GM12878 (cell line): ENCODE data around the gene GDAP1L1. TPM values are rescaled to one million over a fixed set of nuclear protein-coding genes. Genes with fewer than 3 reads are reported as not detected.

Source experiments
- CUX1 ChIP-seq: IDR thresholded peaks from 2 replicates; pipeline ENCODE4 v1.6.1; 2012; ENCODE audit warnings: improper control_type of control experiment, low read depth, low read length; ENCODE audit not compliant: insufficient replicate concordance
- EED ChIP-seq: sonication (generic); IDR thresholded peaks from 2 replicates; pipeline ENCODE4 v1.6.1; 2016; ENCODE audit warnings: antibody characterized with exemption, low read depth
- IKZF2 ChIP-seq, 2 experiments: fragments of 450-650 bp; IDR thresholded peaks; 2 replicates each; pipeline ENCODE4 v1.6.1; 2017; ENCODE audit warnings: mild to moderate bottlenecking in 2 of 2, moderate library complexity in 2 of 2
- JUNB ChIP-seq: IDR thresholded peaks from 2 replicates; pipeline ENCODE4 v1.6.1; 2016; ENCODE audit warnings: antibody characterized with exemption, mild to moderate bottlenecking
- MAX ChIP-seq: IDR thresholded peaks from 2 replicates; pipeline ENCODE4 v1.6.1; 2012; ENCODE audit warnings: low read depth, low read length, improper control_type of control experiment
- MEF2A ChIP-seq: IDR thresholded peaks from 2 replicates; pipeline ENCODE4 v1.6.1; 2011; ENCODE audit warnings: low read depth, mild to moderate bottlenecking, low read length, moderate library complexity; ENCODE audit not compliant: insufficient read depth
- PAX8 ChIP-seq: fragments of 450-650 bp; IDR thresholded peaks from 2 replicates; pipeline ENCODE4 v1.6.1; 2017; ENCODE audit warnings: mild to moderate bottlenecking, moderate library complexity
- RBBP5 ChIP-seq: fragments of 200-600 bp; sonication (generic); conservative IDR thresholded peaks from 2 replicates; pipeline ENCODE4 v1.6.1; 2016
- RUNX3 ChIP-seq: IDR thresholded peaks from 2 replicates; pipeline ENCODE4 v1.6.1; 2012; ENCODE audit warnings: low read length, inconsistent platforms
- SREBF2 ChIP-seq: IDR thresholded peaks from 2 replicates; pipeline ENCODE4 v1.6.1; 2012; ENCODE audit warnings: mild to moderate bottlenecking, low read length
- SUPT20H ChIP-seq: IDR thresholded peaks from 2 replicates; pipeline ENCODE4 v1.6.1; 2011; ENCODE audit warnings: low read depth, mild to moderate bottlenecking, low read length, moderate library complexity, borderline replicate concordance; ENCODE audit not compliant: control insufficient read depth
- ZBED1 ChIP-seq: IDR thresholded peaks from 2 replicates; pipeline ENCODE4 v1.6.1; 2016; ENCODE audit warnings: borderline replicate concordance
- ZNF687 ChIP-seq: fragments of 450-650 bp; IDR thresholded peaks from 2 replicates; pipeline ENCODE4 v1.6.1; 2017; ENCODE audit warnings: mild to moderate bottlenecking, moderate library complexity
- ZSCAN29 ChIP-seq: fragments of 450-650 bp; IDR thresholded peaks from 2 replicates; pipeline ENCODE4 v1.6.1; 2017; ENCODE audit warnings: mild to moderate bottlenecking, moderate library complexity
- ZZZ3 ChIP-seq: IDR thresholded peaks from 2 replicates; pipeline ENCODE4 v1.6.1; 2011; ENCODE audit warnings: low read depth; ENCODE audit not compliant: control insufficient read depth, insufficient read length
- polyA plus RNA-seq, 11 experiments: library from polyadenylated mRNA; depleted of rRNA in 4 of 11; unstranded in 6 of 11; stranded (reverse) in 5 of 11; fragments of >200 nt; fragmentation: Nextera tagmentation in 4 of 11; fragmentation: Illumina TruSeq in 1 of 11; extraction: Ambion mirVana in 4 of 11; extraction: Trizol in 1 of 11; gene quantifications; 1 replicate in 1 of 11; 2 replicates in 10 of 11; pipeline versions ENCODE4 v1.2.1 to v1.2.3, GENCODE V29; 2011 to 2016; ENCODE audit warnings: inconsistent platforms in 2 of 11, missing spikeins in 2 of 11, low read depth in 1 of 11
- total RNA-seq, 4 experiments: library from RNA; depleted of rRNA in 3 of 4; stranded (reverse); fragments of >200 nt in 3 of 4; fragmentation: Illumina TruSeq in 1 of 4; extraction: Trizol in 1 of 4; gene quantifications; 2 replicates each; pipeline versions ENCODE4 v1.2.1 to v1.2.3, GENCODE V29; 2013 to 2021
- TF ChIP-seq, protein P1 (sequence below): fragments of 450-650 bp; IDR thresholded peaks from 2 replicates; pipeline ENCODE4 v1.6.1; 2017; ENCODE audit warnings: mild to moderate bottlenecking, moderate library complexity
- TF ChIP-seq, protein P2 (sequence below): IDR thresholded peaks from 2 replicates; pipeline ENCODE4 v1.6.1; 2012; ENCODE audit warnings: low read depth, low read length, improper control_type of control experiment

GDAP1L1 gene
- total and polyA plus RNA-seq, 10 of the 15 experiments (the other 5 are each of a cell fraction or from before 2014, with no cell fraction given): 0.08 to 0.38 TPM; not detected in 8

DNA sequence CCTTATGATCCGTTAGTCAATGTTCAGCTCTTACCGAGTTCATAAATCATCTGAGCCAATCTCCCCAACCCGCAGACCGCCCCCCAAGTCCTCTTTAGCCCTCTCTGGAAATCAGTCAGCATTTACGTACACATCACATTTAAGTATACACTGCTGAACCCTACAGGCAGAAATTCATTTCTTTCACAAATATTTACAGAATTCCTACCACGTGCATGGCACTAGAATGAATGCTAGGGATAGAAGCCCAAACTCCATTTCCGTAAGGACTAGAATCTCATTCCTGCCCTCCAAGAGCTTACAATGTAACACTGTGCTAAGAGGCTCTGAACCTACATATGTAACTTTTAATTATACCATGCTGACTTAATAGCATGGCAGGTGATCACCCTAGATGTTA lies 38.3 kb upstream of the GDAP1L1 start (continued):
- TF ChIP-seq SUPT20H (no peak), RBBP5 (no peak), ZSCAN29 (no peak), ZNF687 (no peak), MEF2A (no peak), PAX8 (no peak), JUNB (peak; percentile 79), CUX1 (no peak), IKZF2 (IDR thresholded peaks at IDR 0.05) (peak in 1 of 2 experiments; percentile 21; a peak in 1 of 4 replicates), ZZZ3 (no peak), MAX (no peak), ZBED1 (no peak), RUNX3 (peak; percentile 42; the same call in 1 of the 2 replicates), EED (no peak), SREBF2 (no peak)
- TF ChIP-seq, protein P1, sequence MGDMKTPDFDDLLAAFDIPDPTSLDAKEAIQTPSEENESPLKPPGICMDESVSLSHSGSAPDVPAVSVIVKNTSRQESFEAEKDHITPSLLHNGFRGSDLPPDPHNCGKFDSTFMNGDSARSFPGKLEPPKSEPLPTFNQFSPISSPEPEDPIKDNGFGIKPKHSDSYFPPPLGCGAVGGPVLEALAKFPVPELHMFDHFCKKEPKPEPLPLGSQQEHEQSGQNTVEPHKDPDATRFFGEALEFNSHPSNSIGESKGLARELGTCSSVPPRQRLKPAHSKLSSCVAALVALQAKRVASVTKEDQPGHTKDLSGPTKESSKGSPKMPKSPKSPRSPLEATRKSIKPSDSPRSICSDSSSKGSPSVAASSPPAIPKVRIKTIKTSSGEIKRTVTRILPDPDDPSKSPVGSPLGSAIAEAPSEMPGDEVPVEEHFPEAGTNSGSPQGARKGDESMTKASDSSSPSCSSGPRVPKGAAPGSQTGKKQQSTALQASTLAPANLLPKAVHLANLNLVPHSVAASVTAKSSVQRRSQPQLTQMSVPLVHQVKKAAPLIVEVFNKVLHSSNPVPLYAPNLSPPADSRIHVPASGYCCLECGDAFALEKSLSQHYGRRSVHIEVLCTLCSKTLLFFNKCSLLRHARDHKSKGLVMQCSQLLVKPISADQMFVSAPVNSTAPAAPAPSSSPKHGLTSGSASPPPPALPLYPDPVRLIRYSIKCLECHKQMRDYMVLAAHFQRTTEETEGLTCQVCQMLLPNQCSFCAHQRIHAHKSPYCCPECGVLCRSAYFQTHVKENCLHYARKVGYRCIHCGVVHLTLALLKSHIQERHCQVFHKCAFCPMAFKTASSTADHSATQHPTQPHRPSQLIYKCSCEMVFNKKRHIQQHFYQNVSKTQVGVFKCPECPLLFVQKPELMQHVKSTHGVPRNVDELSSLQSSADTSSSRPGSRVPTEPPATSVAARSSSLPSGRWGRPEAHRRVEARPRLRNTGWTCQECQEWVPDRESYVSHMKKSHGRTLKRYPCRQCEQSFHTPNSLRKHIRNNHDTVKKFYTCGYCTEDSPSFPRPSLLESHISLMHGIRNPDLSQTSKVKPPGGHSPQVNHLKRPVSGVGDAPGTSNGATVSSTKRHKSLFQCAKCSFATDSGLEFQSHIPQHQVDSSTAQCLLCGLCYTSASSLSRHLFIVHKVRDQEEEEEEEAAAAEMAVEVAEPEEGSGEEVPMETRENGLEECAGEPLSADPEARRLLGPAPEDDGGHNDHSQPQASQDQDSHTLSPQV: no peak
- TF ChIP-seq, protein P2, sequence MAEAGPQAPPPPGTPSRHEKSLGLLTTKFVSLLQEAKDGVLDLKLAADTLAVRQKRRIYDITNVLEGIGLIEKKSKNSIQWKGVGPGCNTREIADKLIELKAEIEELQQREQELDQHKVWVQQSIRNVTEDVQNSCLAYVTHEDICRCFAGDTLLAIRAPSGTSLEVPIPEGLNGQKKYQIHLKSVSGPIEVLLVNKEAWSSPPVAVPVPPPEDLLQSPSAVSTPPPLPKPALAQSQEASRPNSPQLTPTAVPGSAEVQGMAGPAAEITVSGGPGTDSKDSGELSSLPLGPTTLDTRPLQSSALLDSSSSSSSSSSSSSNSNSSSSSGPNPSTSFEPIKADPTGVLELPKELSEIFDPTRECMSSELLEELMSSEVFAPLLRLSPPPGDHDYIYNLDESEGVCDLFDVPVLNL: no peak
